ENCODE measurements around the gene NALCN. TPM values are rescaled to one million over a fixed set of nuclear protein-coding genes. Genes with fewer than 3 reads are reported as not detected.

NALCN gene
- total and polyA plus RNA-seq, 10 donors: 0.02 to 0.13 (median 0.09) TPM; not detected in 2

GRCh38 chr13:101109005-101109404 is 307.3 kb downstream of the NALCN start:
- Histone ChIP-seq H3K4me3 (no peak overlapping the region), H3K36me3 (no peaks in the 10 kb centered on the region), H3K27me3 (replicated peaks in 1 of 7) (no peaks in the 10 kb centered on the region), H3K9me3 (peaks cover 0 to 12% (median 0%) of the 10 kb centered on the region in 8 donors), H3K27ac (no peak overlapping the region), H3K4me1 (no peaks in the 10 kb centered on the region)
- DNase-seq: no peak
- intact Hi-C loops (cut with DNase I; ENCODE audit: low total_unique reads): no loop called here
- TF ChIP-seq POLR2AphosphoS5 (IDR thresholded peaks at IDR 0.05): no peak
- WGBS, 5 donors: 89 to 97% (median 90%) methylated on average over 7 of the region's 7 CpGs

- no peak for TF ChIP-seq POLR2AphosphoS5 (IDR thresholded peaks at IDR 0.05)
- TF ChIP-seq POLR2A (IDR thresholded peaks at IDR 0.05): no peak
- no peak for TF ChIP-seq CTCF (IDR thresholded peaks at IDR 0.05 in 8 of 11, conservative IDR thresholded peaks at IDR 0.05 in 3 of 11)
- H3K36me3 ChIP-seq: no peaks in the 10 kb centered on the region
- intact Hi-C loops (cut with DNase I; ENCODE audit: low total_unique reads): no loop called here
- no peak for DNase-seq
- 81 to 95% (median 93%) methylated on average over 4 of the region's 4 CpGs for WGBS, 5 donors
- H3K27me3 ChIP-seq (replicated peaks in 1 of 7): peaks cover 0 to 7% (median 0%) of the 10 kb centered on the region in 7 donors
- H3K4me3 ChIP-seq: no peak overlapping the region
- no peaks in the 10 kb centered on the region for H3K4me1 ChIP-seq
- no peaks in the 10 kb centered on the region for H3K9me3 ChIP-seq
- H3K27ac ChIP-seq: no peak overlapping the region
Measured at GRCh38 chr13:101098873-101099272, 317.4 kb downstream of the NALCN start.

- no peaks in the 10 kb centered on the region for H3K9me3 ChIP-seq
- no peak for DNase-seq
- intact Hi-C loops (cut with DNase I; ENCODE audit: low total_unique reads): no loop called here
- TF ChIP-seq POLR2A (IDR thresholded peaks at IDR 0.05) (no peak), CTCF (IDR thresholded peaks at IDR 0.05 in 8 of 11, conservative IDR thresholded peaks at IDR 0.05 in 3 of 11) (no peak), POLR2AphosphoS5 (IDR thresholded peaks at IDR 0.05) (no peak)
- peaks cover 0 to 7% (median 0%) of the 10 kb centered on the region in 7 donors for H3K27me3 ChIP-seq (replicated peaks in 1 of 7)
- H3K4me3 ChIP-seq: no peak overlapping the region
- no peaks in the 10 kb centered on the region for H3K4me1 ChIP-seq
- H3K36me3 ChIP-seq: no peaks in the 10 kb centered on the region
- H3K27ac ChIP-seq: no peak overlapping the region
Measured at GRCh38 chr13:101092985-101093384, 323.3 kb downstream of the NALCN start.

GRCh38 chr13:101090287-101090686 is 326.0 kb downstream of the NALCN start:
- Histone ChIP-seq H3K27me3 (replicated peaks in 1 of 7) (peaks cover 0 to 7% (median 0%) of the 10 kb centered on the region in 7 donors), H3K4me3 (no peak overlapping the region), H3K4me1 (no peaks in the 10 kb centered on the region), H3K27ac (no peak overlapping the region), H3K9me3 (no peaks in the 10 kb centered on the region), H3K36me3 (no peaks in the 10 kb centered on the region)
- 77 to 86% (median 80%) methylated on average over 4 of the region's 4 CpGs for WGBS, 5 donors
- intact Hi-C loops (cut with DNase I; ENCODE audit: low total_unique reads): no loop called here
- DNase-seq: no peak
- TF ChIP-seq CTCF (IDR thresholded peaks at IDR 0.05 in 8 of 11, conservative IDR thresholded peaks at IDR 0.05 in 3 of 11) (no peak), POLR2AphosphoS5 (IDR thresholded peaks at IDR 0.05) (no peak), POLR2A (IDR thresholded peaks at IDR 0.05) (no peak)

- Histone ChIP-seq H3K4me3 (no peak overlapping the region), H3K4me1 (no peaks in the 10 kb centered on the region), H3K27ac (no peak overlapping the region), H3K9me3 (peaks cover 0 to 4% (median 0%) of the 10 kb centered on the region in 8 donors), H3K27me3 (replicated peaks in 1 of 7) (no peaks in the 10 kb centered on the region), H3K36me3 (no peaks in the 10 kb centered on the region)
- DNase-seq: no peak
- 25 to 78% (median 68%) methylated on average over 2 of the region's 2 CpGs for WGBS, 5 donors
- intact Hi-C loops (cut with DNase I; ENCODE audit: low total_unique reads): no loop called here
- TF ChIP-seq POLR2A (IDR thresholded peaks at IDR 0.05): no peak
- TF ChIP-seq CTCF (IDR thresholded peaks at IDR 0.05 in 8 of 11, conservative IDR thresholded peaks at IDR 0.05 in 3 of 11): no peak
- no peak for TF ChIP-seq POLR2AphosphoS5 (IDR thresholded peaks at IDR 0.05)
Measured at GRCh38 chr13:101085551-101085950, 330.8 kb downstream of the NALCN start.
